Liver (tissue), 9 donors: Measurements from ENCODE around the gene HAUS2. TPM values are rescaled to one million over a fixed set of nuclear protein-coding genes. Genes with fewer than 3 reads are reported as not detected.

Experiments
- DNase-seq: peaks from one replicate; pipeline ENCODE4 v3.0.0-alpha.2; 2017; ENCODE audit warnings: low spot score
- H3K27ac ChIP-seq, 2 donors: one replicate each; pipeline ENCODE4 v1.7.0; 2013; ENCODE audit warnings: inconsistent platforms in 2 of 2, low read length in 2 of 2, control low read depth in 1 of 2, low read depth in 1 of 2, mild to moderate bottlenecking in 1 of 2
- H3K27me3 ChIP-seq, 4 donors: one replicate each; pipeline versions ENCODE4 v1.6.1 to v1.7.0; 2013; ENCODE audit warnings: low read length in 3 of 4, inconsistent platforms in 1 of 4, mild to moderate bottlenecking in 1 of 4, moderate library complexity in 1 of 4; ENCODE audit not compliant: control insufficient read depth in 4 of 4, insufficient read depth in 4 of 4
- H3K36me3 ChIP-seq, 4 donors: one replicate each; pipeline versions ENCODE4 v1.6.1 to v1.7.0; 2013; ENCODE audit warnings: low read length in 3 of 4, mild to moderate bottlenecking in 3 of 4, low read depth in 1 of 4, moderate library complexity in 1 of 4; ENCODE audit not compliant: control insufficient read depth in 4 of 4, insufficient read depth in 3 of 4
- H3K4me1 ChIP-seq, 4 donors: one replicate each; pipeline versions ENCODE4 v1.6.1 to v1.7.0; 2013; ENCODE audit warnings: low read length in 3 of 4, mild to moderate bottlenecking in 3 of 4, moderate library complexity in 1 of 4; ENCODE audit not compliant: control insufficient read depth in 4 of 4, insufficient read depth in 4 of 4
- H3K4me3 ChIP-seq, 3 donors: one replicate each; pipeline versions ENCODE4 v1.6.1 to v1.7.0; 2013; ENCODE audit warnings: low read length in 3 of 3, control low read depth in 1 of 3, low read depth in 1 of 3, mild to moderate bottlenecking in 1 of 3
- H3K9ac ChIP-seq, 2 donors: one replicate each; pipeline ENCODE4 v1.7.0; 2013; ENCODE audit warnings: low read length in 2 of 2, mild to moderate bottlenecking in 2 of 2, moderate library complexity in 2 of 2, control low read depth in 1 of 2, low read depth in 1 of 2
- H3K9me3 ChIP-seq, 4 donors: one replicate each; pipeline versions ENCODE4 v1.6.1 to v1.7.0; 2013; ENCODE audit warnings: low read length in 3 of 4; ENCODE audit not compliant: control insufficient read depth in 4 of 4
- ATF3 ChIP-seq: IDR thresholded peaks from 2 replicates; pipeline ENCODE4 v1.6.1; 2016; ENCODE audit warnings: antibody characterized with exemption
- CTCF ChIP-seq: fragments of 150-350 bp; IDR thresholded peaks from 2 replicates; pipeline ENCODE4 v1.5.1; 2017; ENCODE audit warnings: improper control_type of control experiment, low read depth, low read length; ENCODE audit not compliant: missing input control
- FOXA1 ChIP-seq: IDR thresholded peaks from 2 replicates; pipeline ENCODE4 v1.6.1; 2016; ENCODE audit warnings: antibody characterized with exemption
- FOXA2 ChIP-seq: IDR thresholded peaks from 2 replicates; pipeline ENCODE4 v1.6.1; 2016; ENCODE audit warnings: antibody characterized with exemption
- GABPA ChIP-seq, 2 donors: IDR thresholded peaks in 1 of 2; conservative IDR thresholded peaks in 1 of 2; 2 replicates each; pipeline ENCODE4 v1.6.1; 2016; ENCODE audit warnings: antibody characterized with exemption in 2 of 2, mild to moderate bottlenecking in 1 of 2, moderate library complexity in 1 of 2
- HNF4A ChIP-seq, 2 donors: conservative IDR thresholded peaks; 2 replicates each; pipeline ENCODE4 v1.6.1; 2016; ENCODE audit warnings: antibody characterized with exemption in 2 of 2, mild to moderate bottlenecking in 2 of 2
- HNF4G ChIP-seq: IDR thresholded peaks from 2 replicates; pipeline ENCODE4 v1.6.1; 2016; ENCODE audit warnings: antibody characterized with exemption
- JUND ChIP-seq, 2 donors: IDR thresholded peaks; 2 replicates each; pipeline ENCODE4 v1.6.1; 2016; ENCODE audit warnings: antibody characterized with exemption in 2 of 2
- NR2F2 ChIP-seq: IDR thresholded peaks from 2 replicates; pipeline ENCODE4 v1.6.1; 2016; ENCODE audit warnings: antibody characterized with exemption
- RAD21 ChIP-seq, 2 donors: IDR thresholded peaks; 2 replicates each; pipeline ENCODE4 v1.6.1; 2016; ENCODE audit warnings: antibody characterized with exemption in 2 of 2, mild to moderate bottlenecking in 2 of 2
- REST ChIP-seq: IDR thresholded peaks from 2 replicates; pipeline ENCODE4 v1.6.1; 2016; ENCODE audit warnings: antibody characterized with exemption, mild to moderate bottlenecking
- RXRA ChIP-seq, 2 donors: IDR thresholded peaks; 2 replicates each; pipeline ENCODE4 v1.6.1; 2017 to 2018; ENCODE audit warnings: antibody characterized with exemption in 2 of 2, mild to moderate bottlenecking in 1 of 2
- SP1 ChIP-seq: IDR thresholded peaks from 2 replicates; pipeline ENCODE4 v1.6.1; 2018; ENCODE audit warnings: antibody characterized with exemption, mild to moderate bottlenecking
- TAF1 ChIP-seq: conservative IDR thresholded peaks from 2 replicates; pipeline ENCODE4 v1.6.1; 2016; ENCODE audit warnings: antibody characterized with exemption, mild to moderate bottlenecking
- YY1 ChIP-seq: IDR thresholded peaks from 2 replicates; pipeline ENCODE4 v1.6.1; 2016; ENCODE audit warnings: antibody characterized with exemption, mild to moderate bottlenecking
- WGBS: extraction: QIAGEN DNeasy Blood & Tissue Kit; methylation state at CpG from one replicate; pipeline ENCODE4 v1.1.7; 2013; 5-methylcytosine and 5-hydroxymethylcytosine counted together
- polyA plus RNA-seq, 2 donors: library from polyadenylated mRNA; stranded (reverse) in 1 of 2; unstranded in 1 of 2; fragments of 200-250 nt in 1 of 2; fragments of >200 nt in 1 of 2; fragmentation: Nextera tagmentation in 1 of 2; extraction: Ambion mirVana in 1 of 2; gene quantifications; one replicate each; pipeline versions ENCODE4 v1.2.1 to v1.2.3, GENCODE V29; 2013 to 2015
- total RNA-seq, 2 donors: library from RNA; depleted of rRNA; stranded (reverse); fragments of >200 nt; gene quantifications; one replicate each; pipeline ENCODE4 v1.2.3, GENCODE V29; 2014
- donor health status: healthy.
- donor health status: healthy.
- donor health status: healthy.
- donor health status: healthy.
- donor health status: healthy.

HAUS2 gene
- total and polyA plus RNA-seq, 4 donors = 4.1 to 23.2 (median 6.6) TPM

- Histone ChIP-seq H3K4me3 (no peak overlapping the region), H3K9ac (no peak overlapping the region), H3K27ac (no peak overlapping the region), H3K36me3 (no peaks in the 10 kb centered on the region), H3K9me3 (no peaks in the 10 kb centered on the region), H3K27me3 (no peaks in the 10 kb centered on the region), H3K4me1 (peaks cover 6 to 18% (median 10%) of the 10 kb centered on the region in 4 donors)
- 77% methylated on average over 1 of the region's 1 CpG for WGBS
- no peak for TF ChIP-seq REST
- no peak for TF ChIP-seq RXRA (IDR thresholded peaks at IDR 0.05)
- TF ChIP-seq HNF4A (conservative IDR thresholded peaks at IDR 0.05) = no peak
- TF ChIP-seq SP1 = no peak
- no peak for TF ChIP-seq NR2F2
- no peak for TF ChIP-seq HNF4G
- no peak for TF ChIP-seq RAD21 (IDR thresholded peaks at IDR 0.05)
- TF ChIP-seq JUND (IDR thresholded peaks at IDR 0.05) = no peak
- no peak for TF ChIP-seq CTCF
- no peak for TF ChIP-seq GABPA (IDR thresholded peaks at IDR 0.05 in 1 of 2, conservative IDR thresholded peaks at IDR 0.05 in 1 of 2)
- TF ChIP-seq FOXA2 = no peak
- no peak for TF ChIP-seq FOXA1
- TF ChIP-seq TAF1 = no peak
- no peak for TF ChIP-seq YY1
- TF ChIP-seq ATF3 = no peak
- no peak for DNase-seq
These were observed 28.1 kb downstream of the HAUS2 start for GRCh38 chr15:42576776-42577175.

- Histone ChIP-seq H3K9me3 (no peaks in the 10 kb centered on the region), H3K27ac (no peak overlapping the region), H3K4me1 (peaks cover 6 to 18% (median 10%) of the 10 kb centered on the region in 4 donors), H3K27me3 (no peaks in the 10 kb centered on the region), H3K36me3 (no peaks in the 10 kb centered on the region), H3K4me3 (no peak overlapping the region), H3K9ac (no peak overlapping the region)
- WGBS = 62% methylated on average over 1 of the region's 1 CpG
- no peak for DNase-seq
- TF ChIP-seq TAF1 = no peak
These were observed 28.9 kb downstream of the HAUS2 start for GRCh38 chr15:42577514-42578031.
